ENCODE measurements around the gene OBSCN.

The OBSCN gene

GRCh38 chr1:228176024-228176395 lies 31.8 kb upstream of the OBSCN start:
- Histone ChIP-seq H3K36me3 (ENCODE audit: insufficient read depth, low read length) (peaks cover 14% of the 10 kb centered on the region), H3K27me3 (ENCODE audit: insufficient read depth, low read length) (no peaks in the 10 kb centered on the region), H3K4me3 (ENCODE audit: low read length) (no peak overlapping the region), H2AFZ (ENCODE audit: low read depth, low read length) (no peak overlapping the region), H3K4me1 (ENCODE audit: insufficient read depth, low read length) (no peaks in the 10 kb centered on the region), H3K9me3 (ENCODE audit: low read length) (peaks cover 3% of the 10 kb centered on the region)

- H3K27me3 ChIP-seq (ENCODE audit: insufficient read depth, low read length) = no peaks in the 10 kb centered on the region
- H3K9me3 ChIP-seq (ENCODE audit: low read length) = peaks cover 3% of the 10 kb centered on the region
- H2AFZ ChIP-seq (ENCODE audit: low read depth, low read length) = no peak overlapping the region
- H3K36me3 ChIP-seq (ENCODE audit: insufficient read depth, low read length) = peaks cover 16% of the 10 kb centered on the region
- no peak overlapping the region for H3K4me3 ChIP-seq (ENCODE audit: low read length)
- no peaks in the 10 kb centered on the region for H3K4me1 ChIP-seq (ENCODE audit: insufficient read depth, low read length)
Observed at GRCh38 chr1:228176461-228177182, 31.2 kb upstream of the OBSCN start.

GRCh38 chr1:228177183-228177475 lies 30.7 kb upstream of the OBSCN start:
- no peak overlapping the region for H3K4me3 ChIP-seq (ENCODE audit: low read length)
- no peaks in the 10 kb centered on the region for H3K4me1 ChIP-seq (ENCODE audit: insufficient read depth, low read length)
- no peaks in the 10 kb centered on the region for H3K27me3 ChIP-seq (ENCODE audit: insufficient read depth, low read length)
- H3K36me3 ChIP-seq (ENCODE audit: insufficient read depth, low read length) = peaks cover 16% of the 10 kb centered on the region
- peaks cover 3% of the 10 kb centered on the region for H3K9me3 ChIP-seq (ENCODE audit: low read length)
- H2AFZ ChIP-seq (ENCODE audit: low read depth, low read length) = no peak overlapping the region

- Histone ChIP-seq H3K27me3 (ENCODE audit: insufficient read depth, low read length) (no peaks in the 10 kb centered on the region), H3K4me1 (ENCODE audit: insufficient read depth, low read length) (no peaks in the 10 kb centered on the region), H3K4me3 (ENCODE audit: low read length) (no peak overlapping the region), H3K9me3 (ENCODE audit: low read length) (peaks cover 3% of the 10 kb centered on the region), H2AFZ (ENCODE audit: low read depth, low read length) (no peak overlapping the region), H3K36me3 (ENCODE audit: insufficient read depth, low read length) (peaks cover 16% of the 10 kb centered on the region)
Observed at GRCh38 chr1:228177721-228178710, 29.8 kb upstream of the OBSCN start.

- peaks cover 16% of the 10 kb centered on the region for H3K36me3 ChIP-seq (ENCODE audit: insufficient read depth, low read length)
- H3K27me3 ChIP-seq (ENCODE audit: insufficient read depth, low read length) = no peaks in the 10 kb centered on the region
- H3K4me3 ChIP-seq (ENCODE audit: low read length) = no peak overlapping the region
- no peak overlapping the region for H2AFZ ChIP-seq (ENCODE audit: low read depth, low read length)
- peaks cover 4% of the 10 kb centered on the region for H3K4me1 ChIP-seq (ENCODE audit: insufficient read depth, low read length)
- peaks cover 3% of the 10 kb centered on the region for H3K9me3 ChIP-seq (ENCODE audit: low read length)
Observed at GRCh38 chr1:228178737-228179684, 28.8 kb upstream of the OBSCN start.

GRCh38 chr1:228180271-228180958 lies 27.4 kb upstream of the OBSCN start:
- H3K4me1 ChIP-seq (ENCODE audit: insufficient read depth, low read length) = peaks cover 8% of the 10 kb centered on the region
- peaks cover 3% of the 10 kb centered on the region for H3K9me3 ChIP-seq (ENCODE audit: low read length)
- peaks cover 8% of the 10 kb centered on the region for H3K36me3 ChIP-seq (ENCODE audit: insufficient read depth, low read length)
- H2AFZ ChIP-seq (ENCODE audit: low read depth, low read length) = no peak overlapping the region
- no peaks in the 10 kb centered on the region for H3K27me3 ChIP-seq (ENCODE audit: insufficient read depth, low read length)
- H3K4me3 ChIP-seq (ENCODE audit: low read length) = no peak overlapping the region

GRCh38 chr1:228180959-228181644 lies 26.7 kb upstream of the OBSCN start:
- peaks cover 8% of the 10 kb centered on the region for H3K36me3 ChIP-seq (ENCODE audit: insufficient read depth, low read length)
- peaks cover 3% of the 10 kb centered on the region for H3K9me3 ChIP-seq (ENCODE audit: low read length)

GRCh38 chr1:228181645-228182034 lies 26.2 kb upstream of the OBSCN start:
- Histone ChIP-seq H3K27me3 (ENCODE audit: insufficient read depth, low read length) (no peaks in the 10 kb centered on the region), H3K9me3 (ENCODE audit: low read length) (peaks cover 3% of the 10 kb centered on the region), H3K4me3 (ENCODE audit: low read length) (no peak overlapping the region), H3K4me1 (ENCODE audit: insufficient read depth, low read length) (peaks cover 8% of the 10 kb centered on the region), H2AFZ (ENCODE audit: low read depth, low read length) (no peak overlapping the region), H3K36me3 (ENCODE audit: insufficient read depth, low read length) (peaks cover 7% of the 10 kb centered on the region)

More at GRCh38 chr1:228180959-228181644, 26.7 kb upstream of the OBSCN start:
- Histone ChIP-seq H2AFZ (ENCODE audit: low read depth, low read length) (no peak overlapping the region), H3K4me1 (ENCODE audit: insufficient read depth, low read length) (peaks cover 8% of the 10 kb centered on the region), H3K4me3 (ENCODE audit: low read length) (no peak overlapping the region), H3K27me3 (ENCODE audit: insufficient read depth, low read length) (no peaks in the 10 kb centered on the region)

- no peaks in the 10 kb centered on the region for H3K27me3 ChIP-seq (ENCODE audit: insufficient read depth, low read length)
- H2AFZ ChIP-seq (ENCODE audit: low read depth, low read length) = no peak overlapping the region
- H3K4me3 ChIP-seq (ENCODE audit: low read length) = no peak overlapping the region
- peaks cover 3% of the 10 kb centered on the region for H3K9me3 ChIP-seq (ENCODE audit: low read length)
- H3K4me1 ChIP-seq (ENCODE audit: insufficient read depth, low read length) = peaks cover 8% of the 10 kb centered on the region
- H3K36me3 ChIP-seq (ENCODE audit: insufficient read depth, low read length) = peaks cover 2% of the 10 kb centered on the region
Observed at GRCh38 chr1:228182296-228183030, 25.4 kb upstream of the OBSCN start.

GRCh38 chr1:228184152-228184551 lies 23.7 kb upstream of the OBSCN start:
- Histone ChIP-seq H3K27me3 (ENCODE audit: insufficient read depth, low read length) (no peaks in the 10 kb centered on the region), H3K9me3 (ENCODE audit: low read length) (peaks cover 3% of the 10 kb centered on the region), H3K4me1 (ENCODE audit: insufficient read depth, low read length) (peaks cover 8% of the 10 kb centered on the region), H2AFZ (ENCODE audit: low read depth, low read length) (no peak overlapping the region), H3K4me3 (ENCODE audit: low read length) (no peak overlapping the region), H3K36me3 (ENCODE audit: insufficient read depth, low read length) (peaks cover 2% of the 10 kb centered on the region)

- Histone ChIP-seq H3K36me3 (ENCODE audit: insufficient read depth, low read length) (peaks cover 2% of the 10 kb centered on the region), H3K9me3 (ENCODE audit: low read length) (peaks cover under 1% of the 10 kb centered on the region), H3K27me3 (ENCODE audit: insufficient read depth, low read length) (no peaks in the 10 kb centered on the region), H3K4me3 (ENCODE audit: low read length) (no peak overlapping the region), H2AFZ (ENCODE audit: low read depth, low read length) (no peak overlapping the region), H3K4me1 (ENCODE audit: insufficient read depth, low read length) (peaks cover 8% of the 10 kb centered on the region)
Observed at GRCh38 chr1:228185641-228185965, 22.2 kb upstream of the OBSCN start.

Measured in neuron (in vitro differentiated cells).